HG03520 (cell line): Measurements from ENCODE around the gene HBS1L.

Source experiments
- ATAC-seq: cut with Tn5 transposase; IDR thresholded peaks from one replicate; pipeline ENCODE4 v1.9.1; 2021; ENCODE audit warnings: mild to moderate bottlenecking, moderate library complexity; ENCODE audit not compliant: unreplicated experiment

The HBS1L gene

GRCh38 chr6:135054569-135055498 is at the start of gene HBS1L:
HBS1L (minus strand) TSS chr6:135054822; CDS start chr6:135054691, 131 bp downstream.
- ATAC-seq, result peak; percentile 96

- no peak for ATAC-seq
These were observed 49.6 kb upstream of the HBS1L start for GRCh38 chr6:135104199-135104598.

- no peak for ATAC-seq
These were observed 47.6 kb upstream of the HBS1L start for GRCh38 chr6:135102191-135102590.

DNA sequence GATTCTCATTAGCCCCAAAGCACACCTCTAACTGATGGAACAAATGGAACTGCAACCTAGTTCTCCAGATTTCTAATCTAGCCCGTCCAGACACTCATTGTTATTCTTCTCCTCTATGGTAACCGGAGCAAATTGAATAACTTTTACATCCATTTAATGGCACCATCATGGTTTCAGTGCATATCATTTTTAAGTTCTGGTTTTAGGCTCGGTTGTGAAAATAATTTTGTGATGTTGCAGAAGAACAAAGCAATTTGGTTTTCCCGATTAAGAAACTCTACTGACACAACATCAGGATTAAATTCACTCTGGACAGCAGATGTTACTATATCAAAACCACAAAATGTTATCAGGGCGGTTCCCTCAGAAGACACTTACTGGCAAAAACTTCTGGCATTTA is 42.5 kb upstream of the HBS1L start:
- no peak for ATAC-seq

DNA sequence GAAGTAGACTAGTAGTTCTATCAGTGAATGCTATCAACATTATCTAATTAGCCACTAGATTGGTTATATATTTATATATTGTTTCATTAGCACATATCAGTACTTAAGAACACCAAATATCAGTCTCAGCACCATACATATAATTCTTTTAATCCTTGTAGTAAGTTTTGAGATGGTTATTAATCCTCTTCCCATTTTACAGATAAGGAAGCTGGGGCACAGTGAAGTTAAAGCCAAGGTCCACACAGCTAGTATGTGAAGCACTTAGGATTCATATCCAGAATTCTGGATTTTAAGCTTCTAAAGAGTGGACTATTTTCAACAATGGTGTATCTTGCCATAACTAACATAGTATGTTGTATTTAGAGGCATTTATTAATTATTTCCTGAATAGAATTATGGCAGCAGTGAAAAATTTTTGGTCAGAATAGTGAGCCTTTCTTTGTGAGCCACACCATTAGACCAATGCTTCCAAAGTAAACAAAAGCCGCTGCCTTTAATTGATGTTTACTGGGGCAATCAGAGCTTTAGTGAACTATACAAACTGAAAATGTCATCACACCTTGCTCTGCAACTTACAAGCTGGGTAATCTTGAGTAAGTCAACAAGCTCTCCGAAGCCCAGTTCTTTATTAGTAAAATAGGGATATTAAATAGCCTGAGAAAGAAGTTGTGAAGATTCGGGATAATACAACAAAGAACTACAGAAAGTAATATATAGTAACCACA is 41.9 kb upstream of the HBS1L start:
- no peak for ATAC-seq

DNA sequence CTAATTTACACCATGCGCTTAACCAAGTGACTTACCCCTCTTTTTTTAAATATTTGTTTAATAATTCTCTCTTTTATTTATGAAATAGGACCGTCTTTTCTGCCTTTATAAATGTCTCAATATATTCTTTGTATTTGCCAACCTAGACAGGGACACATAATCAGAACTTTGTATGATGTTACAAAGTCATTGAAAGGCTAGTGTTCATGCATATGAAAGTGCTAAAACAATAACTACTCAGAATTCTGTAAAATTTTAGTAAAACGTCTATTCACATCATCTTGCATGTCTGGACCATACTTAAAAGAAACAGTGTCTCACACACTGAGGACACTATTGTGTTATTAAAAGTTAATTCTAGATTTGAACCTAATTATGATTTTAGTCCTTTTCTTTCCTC is 41.1 kb upstream of the HBS1L start:
- no peak for ATAC-seq

DNA sequence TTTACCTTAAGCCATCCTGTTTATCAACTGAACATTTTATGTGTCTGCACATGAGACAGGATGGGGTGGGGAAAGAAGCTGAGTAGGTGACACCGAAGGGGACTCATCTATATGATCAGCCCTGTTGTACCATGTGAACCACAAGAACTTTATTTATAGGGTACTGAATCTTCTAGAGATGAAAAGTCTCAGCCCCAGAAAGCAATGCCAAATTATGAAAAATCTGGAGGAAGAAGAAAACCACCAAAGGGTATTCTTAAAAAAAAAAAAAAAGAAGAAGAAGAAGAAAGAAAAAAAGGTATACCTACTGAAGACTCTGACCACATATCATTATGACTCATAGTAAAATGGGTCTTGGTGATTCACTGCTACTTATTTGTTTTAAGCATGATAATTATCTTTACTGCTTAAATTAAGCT is 39.8 kb upstream of the HBS1L start:
- ATAC-seq, result peak; percentile 64

GRCh38 chr6:135093578-135093977 is 39.0 kb upstream of the HBS1L start:
- ATAC-seq, result no peak

DNA sequence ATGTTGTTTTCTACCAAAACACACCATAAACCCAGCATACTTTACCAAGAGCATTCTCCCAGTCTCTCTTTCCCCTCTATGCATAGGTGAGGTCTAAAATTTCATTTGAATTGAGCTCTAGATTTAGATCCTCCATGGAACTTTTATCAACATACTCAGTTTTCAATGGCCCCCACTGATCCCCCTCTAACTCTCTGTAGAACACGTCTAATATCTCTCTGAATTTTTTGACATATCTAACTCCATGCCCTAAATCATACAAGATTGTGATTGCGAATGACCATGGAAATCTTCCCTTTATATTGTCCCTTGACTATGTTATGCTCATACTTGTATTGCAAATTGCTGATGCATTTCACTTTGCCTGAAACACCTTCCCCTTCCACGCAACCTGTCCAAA is 38.1 kb upstream of the HBS1L start:
- no peak for ATAC-seq

- ATAC-seq, result no peak
These were observed 36.2 kb upstream of the HBS1L start for GRCh38 chr6:135090819-135091218.

DNA sequence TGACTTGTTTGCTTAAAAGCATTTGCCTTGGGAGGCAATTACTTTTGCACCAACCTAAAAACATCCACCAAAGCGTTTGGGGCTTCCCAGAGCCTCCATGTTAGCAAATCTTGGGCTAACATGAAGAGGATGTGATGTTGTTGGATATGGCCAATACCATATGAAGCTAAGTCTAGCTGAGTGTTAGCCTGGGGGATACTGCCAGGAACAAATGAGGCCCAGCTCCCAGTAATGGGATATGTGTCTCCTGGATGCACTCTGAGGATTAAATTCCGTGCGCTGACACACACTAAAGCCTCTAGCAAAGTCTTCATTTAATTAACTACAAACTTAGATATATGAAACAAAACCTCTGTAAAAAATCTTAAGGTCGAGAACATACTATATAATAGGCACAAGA is 35.3 kb upstream of the HBS1L start:
- no peak for ATAC-seq

DNA sequence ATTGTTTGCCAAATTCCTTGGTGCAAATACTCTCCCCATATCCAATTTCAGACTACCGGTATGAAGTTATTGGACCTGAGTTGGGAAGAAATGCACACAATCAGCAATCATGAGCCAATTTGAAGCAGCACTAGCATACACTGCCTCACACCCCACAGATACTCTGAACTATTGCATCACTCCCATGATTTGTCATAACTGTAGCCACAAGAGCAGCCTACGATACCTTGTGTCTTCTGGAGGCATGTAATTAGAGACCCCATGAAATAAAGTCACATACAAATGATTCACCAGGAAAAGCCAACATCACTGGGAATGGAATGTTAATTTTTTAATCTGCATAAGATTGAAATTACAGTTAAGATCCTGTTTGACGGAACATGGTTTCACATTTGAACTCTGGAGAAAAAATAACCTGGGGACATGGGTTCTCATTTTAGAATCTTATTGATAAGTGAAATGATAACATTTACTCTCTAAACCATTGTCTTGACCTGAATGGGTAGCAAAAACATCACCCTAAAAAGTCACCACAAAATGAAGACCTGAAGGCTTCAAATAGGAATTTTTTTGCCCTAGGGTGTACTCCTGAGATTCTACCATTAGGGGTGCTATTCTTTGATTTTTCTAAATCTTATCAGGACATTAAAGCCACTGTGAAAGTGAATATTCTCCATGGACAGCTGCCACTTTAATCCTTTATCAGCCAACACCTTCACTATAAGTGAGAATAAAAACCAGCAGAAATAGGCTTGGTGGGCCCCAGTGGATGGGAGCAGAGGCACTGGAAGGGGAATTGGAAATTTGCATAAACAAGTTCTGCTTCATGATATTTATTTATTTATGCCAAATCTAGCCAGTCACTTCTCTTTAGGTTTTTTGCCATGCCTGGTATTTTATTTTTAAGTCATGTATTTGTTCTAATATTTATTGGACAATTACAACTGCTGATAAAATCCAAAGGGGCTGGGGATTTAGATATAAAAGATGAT is 34.5 kb upstream of the HBS1L start:
- peak; percentile 89 for ATAC-seq

GRCh38 chr6:135088281-135088680 is 33.7 kb upstream of the HBS1L start:
- ATAC-seq, result no peak

GRCh38 chr6:135087803-135088202 is 33.2 kb upstream of the HBS1L start:
- no peak for ATAC-seq

DNA sequence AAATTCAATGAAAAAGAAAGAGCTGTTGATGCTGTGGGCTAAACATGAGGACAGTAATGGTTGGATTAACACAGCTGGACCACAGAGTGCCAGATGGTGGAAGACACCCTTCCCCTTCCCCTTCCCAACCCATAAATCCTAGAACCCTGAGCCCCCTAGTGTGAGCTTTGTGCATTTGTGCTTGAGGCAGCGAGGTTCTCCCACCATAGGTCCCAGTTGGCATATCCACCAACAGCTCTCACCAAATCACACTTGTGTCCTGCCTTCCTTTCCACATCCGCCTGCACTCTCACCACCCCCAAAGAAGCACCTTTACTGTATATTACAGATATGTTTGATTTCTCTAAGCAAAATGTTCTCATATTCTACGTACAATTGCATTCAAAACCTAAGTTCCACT is 32.8 kb upstream of the HBS1L start:
- ATAC-seq, result no peak

DNA sequence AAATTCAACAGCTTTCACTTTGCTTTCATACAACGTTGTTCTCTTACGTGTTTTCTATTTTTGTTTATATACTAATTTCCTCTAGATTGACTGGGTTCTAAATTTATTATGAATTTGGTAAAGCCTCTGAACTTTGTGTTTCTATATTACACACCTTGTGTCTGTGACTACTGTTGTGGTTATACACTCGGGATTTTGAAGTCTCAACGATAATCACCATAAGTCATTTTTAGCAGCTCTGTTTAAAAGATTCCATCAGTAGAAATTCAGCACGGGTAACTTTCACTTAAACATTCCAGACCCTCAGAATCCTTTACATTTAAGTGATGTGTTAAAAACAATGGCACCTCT is 31.8 kb upstream of the HBS1L start:
- no peak for ATAC-seq

DNA sequence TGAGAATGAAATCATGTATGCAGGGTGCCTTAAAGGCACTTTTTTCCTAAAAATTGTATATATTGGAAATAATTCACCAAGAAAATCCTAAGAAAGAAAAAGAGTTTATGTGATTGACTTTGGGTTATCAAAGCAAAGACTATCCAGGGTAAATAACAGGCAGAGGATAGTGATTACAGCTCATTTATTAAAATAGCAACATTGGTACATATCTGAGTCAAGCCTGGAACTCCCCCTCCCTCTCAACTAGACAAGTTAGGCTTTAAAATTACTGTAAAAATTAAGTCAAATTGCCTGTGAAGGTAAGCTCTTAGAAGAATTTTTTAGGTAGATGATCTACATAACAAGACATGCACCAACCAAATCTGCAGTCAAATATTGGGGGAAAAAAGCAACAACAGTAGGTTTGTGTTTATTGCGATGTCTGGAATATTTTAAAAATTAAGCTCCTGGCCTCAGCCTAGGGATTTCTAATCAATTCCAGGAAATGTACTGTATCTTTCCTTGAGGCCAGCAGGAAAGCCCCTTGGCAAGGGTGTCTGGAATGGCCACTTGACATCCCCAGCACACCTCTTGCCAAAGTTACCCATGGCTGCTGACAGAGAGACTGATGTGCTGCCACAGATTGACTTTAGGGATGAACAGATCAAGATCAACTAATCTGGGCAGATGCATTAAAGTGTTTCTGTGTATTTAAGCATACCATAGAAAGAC is 31.2 kb upstream of the HBS1L start:
- no peak for ATAC-seq

- no peak for ATAC-seq
These were observed 30.3 kb upstream of the HBS1L start for GRCh38 chr6:135084916-135085269.

- ATAC-seq, result no peak
These were observed 29.6 kb upstream of the HBS1L start for GRCh38 chr6:135084001-135084915.
